Naive thymus-derived CD4-positive, alpha-beta T cell (primary cell): ENCODE data around the gene AP1S3. TPM values are rescaled to one million over a fixed set of nuclear protein-coding genes. Genes with fewer than 3 reads are reported as not detected.

ENCODE experiments used
- ATAC-seq: fragments of 150-1000 bp; cut with Tn5 transposase; 2 replicates; pipeline ENCODE4 v1.10.0; 2021; ENCODE audit warnings: mild to moderate bottlenecking, moderate library complexity
- CTCF ChIA-PET: fragments of 350-600 bp; sonication (Branson Sonifier 250); formaldehyde crosslinking; loops from one replicate; lab custom pipeline; 2021; ENCODE audit warnings: antibody characterized with exemption; lab: Charles Lee
- POLR2A ChIA-PET: fragments of 350-600 bp; sonication (Branson Sonifier 250); formaldehyde crosslinking; loops from one replicate; lab custom pipeline; 2021; ENCODE audit warnings: antibody characterized with exemption, inconsistent platforms; lab: Charles Lee
- DNase-seq, 9 donors: peaks; one replicate each; pipeline versions ENCODE4 v3.0.0 to v3.0.0-alpha.2; 2020 to 2022; ENCODE audit warnings: mixed read lengths in 1 of 9
- H3K27ac ChIP-seq: one replicate; pipeline ENCODE4 v1.7.0; 2013; ENCODE audit warnings: mild to moderate bottlenecking, low read depth, low read length, moderate library complexity
- H3K27me3 ChIP-seq, 2 donors: one replicate each; pipeline ENCODE4 v1.7.0; 2013; ENCODE audit warnings: low read length in 2 of 2, mild to moderate bottlenecking in 2 of 2, moderate library complexity in 2 of 2; ENCODE audit not compliant: control insufficient read depth in 2 of 2, insufficient read depth in 2 of 2
- H3K36me3 ChIP-seq, 3 experiments: 1 replicate in 2 of 3; 2 replicates in 1 of 3; pipeline ENCODE4 v1.7.0; 2013; ENCODE audit warnings: low read length in 3 of 3, mild to moderate bottlenecking in 3 of 3, moderate library complexity in 1 of 3; ENCODE audit not compliant: insufficient read depth in 3 of 3, control insufficient read depth in 2 of 3
- H3K4me1 ChIP-seq, 2 donors: one replicate each; pipeline ENCODE4 v1.7.0; 2013; ENCODE audit warnings: low read length in 2 of 2, mild to moderate bottlenecking in 2 of 2, moderate library complexity in 1 of 2; ENCODE audit not compliant: control insufficient read depth in 2 of 2, insufficient read depth in 2 of 2
- H3K4me3 ChIP-seq: 2 replicates; pipeline ENCODE4 v1.7.0; 2013; ENCODE audit warnings: mild to moderate bottlenecking, low read length
- H3K9me3 ChIP-seq, 3 experiments: 1 replicate in 2 of 3; 2 replicates in 1 of 3; pipeline ENCODE4 v1.7.0; 2013; ENCODE audit warnings: low read length in 3 of 3; ENCODE audit not compliant: control insufficient read depth in 2 of 3
- H3K27ac Mint-ChIP-seq, 9 donors: one replicate each; pipeline ENCODE4 v1.8.0; 2020 to 2022; ENCODE audit warnings: mixed read lengths in 9 of 9, mild to moderate bottlenecking in 8 of 9, moderate library complexity in 5 of 9, inconsistent platforms in 2 of 9
- H3K27me3 Mint-ChIP-seq, 5 donors: one replicate each; pipeline ENCODE4 v1.8.0; 2021 to 2022; ENCODE audit warnings: mixed read lengths in 5 of 5, mild to moderate bottlenecking in 1 of 5
- H3K36me3 Mint-ChIP-seq, 5 donors: one replicate each; pipeline ENCODE4 v1.8.0; 2020 to 2022; ENCODE audit warnings: mixed read lengths in 5 of 5, mild to moderate bottlenecking in 3 of 5, inconsistent platforms in 1 of 5
- H3K4me1 Mint-ChIP-seq, 7 donors: one replicate each; pipeline ENCODE4 v1.8.0; 2020 to 2022; ENCODE audit warnings: mixed read lengths in 7 of 7, mild to moderate bottlenecking in 3 of 7, inconsistent platforms in 1 of 7
- H3K4me3 Mint-ChIP-seq, 10 donors: one replicate each; pipeline ENCODE4 v1.8.0; 2020 to 2022; ENCODE audit warnings: mild to moderate bottlenecking in 10 of 10, mixed read lengths in 10 of 10, moderate library complexity in 6 of 10, inconsistent platforms in 2 of 10
- H3K9me3 Mint-ChIP-seq, 11 donors: one replicate each; pipeline ENCODE4 v1.8.0; 2020 to 2022; ENCODE audit warnings: mixed read lengths in 11 of 11, mild to moderate bottlenecking in 4 of 11, inconsistent platforms in 1 of 11, moderate library complexity in 1 of 11
- intact Hi-C, 2 donors: fragments of 100-400 bp; cut with micrococcal nuclease; formaldehyde crosslinking; loops; one replicate each; pipeline ENCODE4 v1.15.1; 2023
- polyA plus RNA-seq, 2 donors: library from polyadenylated mRNA; unstranded; fragments of 300-500 nt; fragmentation: Illumina TruSeq; gene quantifications; one replicate each; pipeline ENCODE4 v1.2.3, GENCODE V29; 2021
- total RNA-seq, 6 experiments: library from RNA in 5 of 6; stranded (reverse) in 5 of 6; gene quantifications; 1 replicate in 5 of 6; 2 replicates in 1 of 6; pipeline ENCODE4 v1.2.3 and lab custom pipeline; 2021 to 2026

Gene AP1S3
- total and polyA plus RNA-seq, 7 experiments from 2014 or later, result 0.53 to 8.2 (median 1.6) TPM

- no peaks in the 10 kb centered on the region for H3K36me3 Mint-ChIP-seq
- POLR2A ChIA-PET, result interaction anchor here (0.6 kb wide), 1 partner anchor 11 kb away, joined by 3 read pairs; no protein-coding TSS in a partner anchor
- H3K27me3 ChIP-seq, result no peaks in the 10 kb centered on the region
- DNase-seq, result no peak
- H3K4me1 Mint-ChIP-seq, result no peaks in the 10 kb centered on the region
- H3K4me1 ChIP-seq, result no peaks in the 10 kb centered on the region
- no peak overlapping the region for H3K4me3 Mint-ChIP-seq
- no peak overlapping the region for H3K27ac ChIP-seq
- CTCF ChIA-PET, result no interaction called here
- peaks cover 0 to 21% (median 4%) of the 10 kb centered on the region in 11 donors for H3K9me3 Mint-ChIP-seq
- peaks cover 7 to 14% (median 13%) of the 10 kb centered on the region in 5 donors for H3K27me3 Mint-ChIP-seq
- H3K27ac Mint-ChIP-seq, result no peak overlapping the region
- no peaks in the 10 kb centered on the region for H3K9me3 ChIP-seq
- intact Hi-C loops, result loop anchor here in 1 of 2 donors (10.0 kb wide), 1 partner anchor 233 kb away; the partner anchor contains the start of gene MRPL44
- no peak for ATAC-seq
- H3K4me3 ChIP-seq, result no peak overlapping the region
- no peaks in the 10 kb centered on the region for H3K36me3 ChIP-seq
Observed at GRCh38 chr2:223721746-223722145, 115.6 kb downstream of the AP1S3 start.

GRCh38 chr2:223720367-223720766, 117.0 kb downstream of the AP1S3 start:
- Mint-ChIP-seq H3K4me3 (no peak overlapping the region), H3K36me3 (no peaks in the 10 kb centered on the region), H3K27me3 (peaks cover 5 to 14% (median 13%) of the 10 kb centered on the region in 5 donors), H3K4me1 (no peaks in the 10 kb centered on the region), H3K9me3 (peaks cover 0 to 25% (median 2%) of the 10 kb centered on the region in 11 donors), H3K27ac (no peak overlapping the region)
- H3K4me1 ChIP-seq, result no peaks in the 10 kb centered on the region
- CTCF ChIA-PET, result no interaction called here
- H3K9me3 ChIP-seq, result no peaks in the 10 kb centered on the region
- intact Hi-C loops, result loop anchor here in 1 of 2 donors (10.0 kb wide), 1 partner anchor 234 kb away; the partner anchor contains the start of gene MRPL44
- no peak for ATAC-seq
- no peak overlapping the region for H3K27ac ChIP-seq
- no peaks in the 10 kb centered on the region for H3K27me3 ChIP-seq
- no peaks in the 10 kb centered on the region for H3K36me3 ChIP-seq
- H3K4me3 ChIP-seq, result no peak overlapping the region
- POLR2A ChIA-PET, result no interaction called here
- no peak for DNase-seq

- H3K4me1 ChIP-seq, result no peaks in the 10 kb centered on the region
- DNase-seq (no peak), ATAC-seq (no peak)
- POLR2A ChIA-PET, result no interaction called here
- intact Hi-C loops, result no loop called here
- no peaks in the 10 kb centered on the region for H3K27me3 ChIP-seq
- no peaks in the 10 kb centered on the region for H3K4me1 Mint-ChIP-seq
- H3K36me3 Mint-ChIP-seq, result no peaks in the 10 kb centered on the region
- no peak overlapping the region for H3K27ac Mint-ChIP-seq
- H3K27ac ChIP-seq, result no peak overlapping the region
- no peaks in the 10 kb centered on the region for H3K36me3 ChIP-seq
- no peaks in the 10 kb centered on the region for H3K9me3 ChIP-seq
- H3K4me3 ChIP-seq, result no peak overlapping the region
- H3K4me3 Mint-ChIP-seq, result no peak overlapping the region
- H3K27me3 Mint-ChIP-seq, result peaks cover 0 to 15% (median 10%) of the 10 kb centered on the region in 5 donors
- H3K9me3 Mint-ChIP-seq, result peaks cover 0 to 11% (median 0%) of the 10 kb centered on the region in 11 donors
- CTCF ChIA-PET, result interaction anchor here (0.6 kb wide), 1 partner anchor 91 kb away, joined by 3 read pairs; no protein-coding TSS in a partner anchor
Observed at GRCh38 chr2:223712642-223713041, 124.7 kb downstream of the AP1S3 start.

GRCh38 chr2:223711596-223712326, 125.6 kb downstream of the AP1S3 start:
- no peak overlapping the region for H3K4me3 Mint-ChIP-seq
- intact Hi-C loops, result no loop called here
- no peaks in the 10 kb centered on the region for H3K4me1 ChIP-seq
- H3K27me3 Mint-ChIP-seq, result peaks cover 0 to 22% (median 10%) of the 10 kb centered on the region in 5 donors
- no peaks in the 10 kb centered on the region for H3K36me3 ChIP-seq
- H3K4me3 ChIP-seq, result no peak overlapping the region
- H3K36me3 Mint-ChIP-seq, result no peaks in the 10 kb centered on the region
- no peaks in the 10 kb centered on the region for H3K27me3 ChIP-seq
- H3K27ac ChIP-seq, result no peak overlapping the region
- CTCF ChIA-PET, result no interaction called here
- ATAC-seq (no peak), DNase-seq (no peak)
- H3K9me3 ChIP-seq, result no peaks in the 10 kb centered on the region
- POLR2A ChIA-PET, result no interaction called here
- H3K4me1 Mint-ChIP-seq, result no peaks in the 10 kb centered on the region
- no peak overlapping the region for H3K27ac Mint-ChIP-seq
- peaks cover 0 to 5% (median 0%) of the 10 kb centered on the region in 11 donors for H3K9me3 Mint-ChIP-seq

Other genes with a start within 250 kb of the AP1S3 start
- under 1 TPM in 1 of 5 experiments, not detected in 4; 0.12 TPM for gene SCG2, start 235.2 kb downstream of the AP1S3 start, total RNA-seq
- not detected for gene SCG2, start 235.2 kb downstream of the AP1S3 start, polyA plus RNA-seq
- gene WDFY1, start 107.8 kb upstream of the AP1S3 start, total RNA-seq, result 10 to 100 TPM; 25.3 to 80.1 (median 29.9) TPM
- 10 to 100 TPM; 13.9 to 15.0 TPM for gene WDFY1, start 107.8 kb upstream of the AP1S3 start, polyA plus RNA-seq
- gene MRPL44, start 119.9 kb upstream of the AP1S3 start, total RNA-seq, result 10 to 100 TPM; 18.0 to 31.2 (median 26.8) TPM
- gene MRPL44, start 119.9 kb upstream of the AP1S3 start, polyA plus RNA-seq, result 10 to 100 TPM; 33.1 to 36.2 TPM
- 10 to 100 TPM in 2 of 5 experiments, 1 to 10 TPM in 3; 5.2 to 18.1 (median 8.1) TPM for gene SERPINE2, start 201.7 kb upstream of the AP1S3 start, total RNA-seq
- gene SERPINE2, start 201.7 kb upstream of the AP1S3 start, polyA plus RNA-seq, result 10 to 100 TPM; 15.3 to 46.7 TPM